GM12874 (cell line): ENCODE data around the gene F5.

Experiments used
- TF ChIP-seq, protein P1 (sequence below): IDR thresholded peaks from 2 replicates; pipeline ENCODE4 v1.5.1; 2011; ENCODE audit warnings: low read depth, mild to moderate bottlenecking, control low read depth, low read length, moderate library complexity; ENCODE audit not compliant: insufficient read depth

The F5 gene

DNA sequence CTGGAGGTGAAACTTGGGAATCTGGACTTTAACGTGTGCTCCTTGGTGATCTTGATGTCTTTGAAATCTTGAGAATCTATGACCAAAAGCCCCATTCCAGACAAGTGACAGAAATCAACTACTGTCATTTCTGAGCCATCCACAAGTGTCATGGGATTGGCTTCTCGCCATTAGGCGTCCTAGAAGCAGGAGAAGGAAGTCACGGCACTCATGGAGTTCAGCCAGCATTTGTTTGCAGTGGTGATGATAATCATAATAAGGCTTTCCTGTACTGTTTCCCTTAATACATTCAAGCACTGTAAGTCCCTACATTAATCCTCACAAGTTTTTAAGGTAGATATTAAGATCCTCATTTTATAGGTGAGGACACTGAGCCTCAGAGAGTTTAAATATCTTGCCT is 11.9 kb downstream of the F5 start:
- TF ChIP-seq, protein P1, sequence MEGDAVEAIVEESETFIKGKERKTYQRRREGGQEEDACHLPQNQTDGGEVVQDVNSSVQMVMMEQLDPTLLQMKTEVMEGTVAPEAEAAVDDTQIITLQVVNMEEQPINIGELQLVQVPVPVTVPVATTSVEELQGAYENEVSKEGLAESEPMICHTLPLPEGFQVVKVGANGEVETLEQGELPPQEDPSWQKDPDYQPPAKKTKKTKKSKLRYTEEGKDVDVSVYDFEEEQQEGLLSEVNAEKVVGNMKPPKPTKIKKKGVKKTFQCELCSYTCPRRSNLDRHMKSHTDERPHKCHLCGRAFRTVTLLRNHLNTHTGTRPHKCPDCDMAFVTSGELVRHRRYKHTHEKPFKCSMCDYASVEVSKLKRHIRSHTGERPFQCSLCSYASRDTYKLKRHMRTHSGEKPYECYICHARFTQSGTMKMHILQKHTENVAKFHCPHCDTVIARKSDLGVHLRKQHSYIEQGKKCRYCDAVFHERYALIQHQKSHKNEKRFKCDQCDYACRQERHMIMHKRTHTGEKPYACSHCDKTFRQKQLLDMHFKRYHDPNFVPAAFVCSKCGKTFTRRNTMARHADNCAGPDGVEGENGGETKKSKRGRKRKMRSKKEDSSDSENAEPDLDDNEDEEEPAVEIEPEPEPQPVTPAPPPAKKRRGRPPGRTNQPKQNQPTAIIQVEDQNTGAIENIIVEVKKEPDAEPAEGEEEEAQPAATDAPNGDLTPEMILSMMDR = no peak

DNA sequence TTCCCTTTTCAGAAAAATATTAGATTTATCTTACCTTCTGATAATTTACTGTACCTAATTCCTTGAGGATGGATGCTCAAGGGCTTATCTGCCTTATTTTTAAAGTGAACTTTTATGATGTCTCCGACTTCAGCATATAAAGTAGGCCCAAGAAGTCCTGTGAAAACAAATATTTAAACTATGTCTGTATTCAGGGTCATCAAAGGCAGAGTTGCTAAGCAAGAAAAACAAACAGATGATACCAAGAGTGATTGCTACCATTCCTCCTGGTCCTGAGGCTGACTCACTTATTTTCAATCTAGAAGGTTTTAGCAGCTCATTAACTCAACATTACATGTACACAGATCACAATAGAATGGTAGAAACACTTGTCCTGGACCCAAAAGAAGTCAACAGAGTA is 14.1 kb downstream of the F5 start:
- TF ChIP-seq, protein P1 = no peak

DNA sequence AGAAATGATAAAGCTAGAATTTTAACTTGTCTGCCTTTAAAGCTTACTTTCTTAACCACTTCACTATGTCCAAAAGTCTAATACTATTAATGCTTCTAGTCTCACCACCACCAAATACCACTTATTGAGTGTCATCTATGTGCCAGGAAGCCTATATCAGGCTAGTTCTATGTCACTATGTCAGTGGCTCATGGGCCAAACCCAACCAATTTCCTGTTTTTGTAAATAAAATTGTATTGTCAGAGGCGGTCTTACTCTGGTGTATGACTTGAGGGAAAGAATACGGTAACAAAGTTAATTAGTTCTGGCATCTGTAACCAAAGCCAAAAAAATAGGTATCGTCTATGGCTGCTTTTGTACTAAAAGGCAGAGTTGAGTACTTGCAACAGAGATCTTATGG is 14.8 kb downstream of the F5 start:
- TF ChIP-seq, protein P1 = no peak

DNA sequence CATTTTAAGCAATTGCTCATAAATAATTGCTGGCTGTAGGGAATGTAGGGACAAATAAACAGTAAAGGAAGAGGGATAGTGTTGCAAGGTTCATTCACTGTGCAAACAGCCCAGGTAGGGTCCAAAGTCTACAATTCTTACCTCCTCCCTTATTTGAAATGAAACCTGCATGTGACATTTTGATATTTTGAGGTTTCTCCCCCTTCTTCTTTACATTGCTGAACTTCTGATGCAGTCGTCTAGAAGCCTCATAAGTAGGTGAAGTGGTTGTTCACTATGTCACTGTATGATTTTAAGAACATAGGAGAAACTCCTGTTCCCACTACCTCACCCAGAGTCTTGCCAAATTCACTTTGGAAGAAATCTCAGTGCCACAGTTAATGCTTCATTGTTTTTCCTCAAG is 16.1 kb downstream of the F5 start:
- TF ChIP-seq, protein P1 = no peak

DNA sequence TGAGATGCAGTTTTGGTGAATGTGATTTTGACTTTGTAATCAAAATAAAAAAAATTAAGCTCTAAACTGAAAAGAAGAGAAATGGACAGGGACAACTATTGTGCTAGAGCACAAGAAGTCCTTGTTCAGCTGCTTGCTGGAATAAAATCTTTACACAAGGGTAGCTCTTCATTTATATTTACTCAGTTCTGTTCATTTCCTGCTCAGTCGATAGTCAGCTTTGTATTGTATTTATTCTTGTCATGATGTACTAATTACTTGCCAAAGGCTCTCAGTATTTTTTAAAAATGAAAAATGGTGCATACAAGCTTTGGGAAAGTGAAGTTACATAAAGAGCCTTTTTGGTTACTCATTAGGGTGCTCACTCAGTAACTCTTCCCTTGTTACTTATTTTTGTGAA is 17.8 kb downstream of the F5 start:
- TF ChIP-seq, protein P1 = no peak

DNA sequence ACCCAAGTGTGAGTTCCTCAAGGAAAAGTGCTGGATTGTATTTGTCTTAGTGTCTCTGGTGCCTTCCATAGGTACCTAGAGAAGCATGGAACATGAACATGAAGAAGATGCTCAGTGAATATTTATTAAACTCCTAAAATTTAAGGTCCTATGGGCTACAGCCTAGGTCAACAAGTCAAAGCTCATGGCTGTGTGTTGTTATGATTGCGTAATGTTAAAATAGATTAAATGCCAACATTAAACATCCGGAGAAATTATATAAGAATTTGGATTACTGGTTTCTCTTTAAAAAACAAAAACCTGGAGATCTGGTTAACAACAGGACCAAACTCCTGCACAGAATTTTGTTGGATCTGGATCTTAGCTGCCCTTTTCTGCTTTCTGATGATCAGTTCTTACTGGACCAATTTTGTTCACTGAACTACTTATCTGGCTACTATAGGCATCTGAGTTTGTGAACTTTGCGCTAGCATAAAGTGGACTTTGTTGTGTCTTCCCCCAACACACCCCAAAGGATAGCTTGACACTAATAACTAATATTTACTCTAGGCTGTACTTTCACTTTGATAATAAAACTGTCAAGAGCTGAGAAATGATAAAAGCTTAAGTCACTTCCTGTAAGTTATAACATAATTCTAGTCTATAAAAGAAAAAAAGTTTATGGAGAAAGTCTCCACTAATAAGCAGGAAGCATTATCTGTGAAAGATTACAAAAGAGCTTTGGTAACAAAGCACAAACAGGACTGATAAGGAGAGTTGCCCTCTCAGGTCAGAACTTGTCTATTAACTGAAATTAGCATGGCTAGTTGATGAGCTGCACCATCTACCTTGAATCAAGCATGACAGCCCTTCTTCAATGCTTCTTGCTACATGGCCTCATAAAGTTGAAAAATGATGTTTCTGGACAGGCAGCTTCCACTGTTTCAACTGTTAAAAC is 20.7 kb downstream of the F5 start:
- TF ChIP-seq, protein P1 = no peak

DNA sequence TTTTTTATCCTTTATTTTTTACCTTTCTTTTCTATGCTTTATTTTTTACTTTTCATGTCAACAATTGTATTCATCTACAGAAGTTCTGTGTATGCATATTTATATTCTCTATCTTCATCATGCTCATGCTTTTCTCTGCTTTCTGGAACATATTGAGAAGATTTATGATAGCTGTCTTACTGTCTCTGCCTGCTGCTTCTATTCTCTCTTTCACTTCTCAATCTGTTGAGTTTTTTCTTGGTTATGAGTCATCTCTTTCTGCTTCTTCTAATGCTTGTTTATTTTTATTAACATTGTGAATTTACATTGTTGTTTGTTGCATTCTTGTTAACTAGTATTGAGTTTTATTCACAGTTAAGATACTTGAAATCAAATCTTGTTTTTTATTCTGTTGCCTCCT is 22.6 kb downstream of the F5 start:
- TF ChIP-seq, protein P1 = no peak
